HepG2 (cell line): Measurements from ENCODE around the gene RCAN2.

Source experiments
- CBFB ChIP-seq: sonication (generic); formaldehyde crosslinking; IDR thresholded peaks from 2 replicates; pipeline ENCODE4 v1.4.0; 2020; ENCODE audit warnings: missing genetic modification reagents
- FOXK1 ChIP-seq: sonication (generic); formaldehyde crosslinking; IDR thresholded peaks from 2 replicates; pipeline ENCODE4 v1.4.0; 2020; ENCODE audit warnings: low read depth, missing genetic modification reagents, borderline replicate concordance
- IRF9 ChIP-seq: sonication (generic); formaldehyde crosslinking; IDR thresholded peaks from 2 replicates; pipeline ENCODE4 v1.8.0; 2022; ENCODE audit warnings: missing genetic modification reagents, mild to moderate bottlenecking, borderline replicate concordance
- ISL2 ChIP-seq: sonication (generic); formaldehyde crosslinking; IDR thresholded peaks from 2 replicates; pipeline ENCODE4 v1.5.0; 2020; ENCODE audit warnings: missing genetic modification reagents
- KAT8 ChIP-seq: IDR thresholded peaks from 2 replicates; pipeline ENCODE4 v1.6.1; 2016; ENCODE audit warnings: missing genetic modification reagents, missing compliant biosample characterization
- KDM1A ChIP-seq: IDR thresholded peaks from 2 replicates; pipeline ENCODE4 v1.6.1; 2016; ENCODE audit warnings: missing compliant biosample characterization
- POLR2AphosphoS2 ChIP-seq: IDR thresholded peaks from 2 replicates; pipeline ENCODE4 v1.6.1; 2011; ENCODE audit warnings: low read depth, low read length, improper control_type of control experiment
- RFX1 ChIP-seq: fragments of 450-650 bp; IDR thresholded peaks from 2 replicates; pipeline ENCODE4 v1.6.1; 2017
- ZNF274 ChIP-seq: sonication (generic); formaldehyde crosslinking; IDR thresholded peaks from 2 replicates; pipeline ENCODE4 v1.5.1; 2020; ENCODE audit warnings: mild to moderate bottlenecking, missing genetic modification reagents
- ZNF512 ChIP-seq: sonication (generic); formaldehyde crosslinking; IDR thresholded peaks from 2 replicates; pipeline ENCODE4 v1.4.0; 2020; ENCODE audit warnings: mild to moderate bottlenecking, missing genetic modification reagents
- ZNF629 ChIP-seq: sonication (generic); formaldehyde crosslinking; conservative IDR thresholded peaks from 2 replicates; pipeline ENCODE4 v1.5.0; 2020; ENCODE audit warnings: missing genetic modification reagents
- ZNF747 ChIP-seq: sonication (generic); formaldehyde crosslinking; IDR thresholded peaks from 2 replicates; pipeline ENCODE4 v1.8.1; 2023; ENCODE audit warnings: missing genetic modification reagents, mild to moderate bottlenecking, borderline replicate concordance
- ZNF839 ChIP-seq: sonication (generic); formaldehyde crosslinking; IDR thresholded peaks from 2 replicates; pipeline ENCODE4 v1.4.0; 2020; ENCODE audit warnings: missing genetic modification reagents, mild to moderate bottlenecking, borderline replicate concordance

GRCh38 chr6:46312654-46313053, 178.6 kb downstream of the RCAN2 start:
- TF ChIP-seq ZNF512 (CRISPR knock-in tag) (no peak), CBFB (CRISPR knock-in tag) (no peak), FOXK1 (CRISPR knock-in tag) (no peak), ZNF274 (no peak), POLR2AphosphoS2 (no peak), ISL2 (CRISPR knock-in tag) (no peak), ZNF629 (CRISPR knock-in tag) (no peak), ZNF839 (CRISPR knock-in tag) (no peak), RFX1 (no peak), KDM1A (CRISPR knock-in tag) (no peak), KAT8 (CRISPR knock-in tag) (no peak), IRF9 (CRISPR knock-in tag) (no peak), ZNF747 (no peak)
